ENCODE results near the gene MAGEA8.

MAGEA8 gene

GRCh38 chrX:149898554-149898953 is 17.6 kb downstream of the MAGEA8 start:
- DNase-seq (ENCODE audit: extremely low spot score): no peak
- POLR2A ChIA-PET: no interaction called here
- no peak for TF ChIP-seq CTCF (IDR thresholded peaks at IDR 0.05; ENCODE audit: control extremely low read depth, extremely low read depth, low read depth, missing control alignments)
- CTCF ChIA-PET: interaction anchor here (1.2 to 1.7 kb wide), 2 partner anchors 11 kb away, joined by 4 to 5 read pairs; no protein-coding TSS in a partner anchor

- ChIA-PET POLR2A (interaction anchor here (0.7 kb wide), 1 partner anchor 13 kb away, joined by 3 read pairs; no protein-coding TSS in a partner anchor), CTCF (interaction anchor here (0.6 to 1.8 kb wide), 3 partner anchors 32 to 105 kb away, joined by 3 to 6 read pairs (median 4); partner anchors contain the start of gene EOLA2)
- no peak for DNase-seq (ENCODE audit: extremely low spot score)
- no peak for TF ChIP-seq CTCF (IDR thresholded peaks at IDR 0.05; ENCODE audit: control extremely low read depth, extremely low read depth, low read depth, missing control alignments)
Measured at GRCh38 chrX:149903889-149904748, 23.1 kb downstream of the MAGEA8 start.

- DNase-seq (ENCODE audit: extremely low spot score): no peak
- CTCF ChIA-PET: interaction anchor here (1.2 kb wide), 1 partner anchor 40 kb away, joined by 3 read pairs; no protein-coding TSS in a partner anchor
- POLR2A ChIA-PET: no interaction called here
- TF ChIP-seq CTCF (IDR thresholded peaks at IDR 0.05; ENCODE audit: control extremely low read depth, extremely low read depth, low read depth, missing control alignments): no peak
Measured at GRCh38 chrX:149908308-149908707, 27.3 kb downstream of the MAGEA8 start.

- TF ChIP-seq CTCF (IDR thresholded peaks at IDR 0.05; ENCODE audit: control extremely low read depth, extremely low read depth, low read depth, missing control alignments): no peak
- no peak for DNase-seq (ENCODE audit: extremely low spot score)
- ChIA-PET POLR2A (no interaction called here), CTCF (interaction anchor here (1.2 kb wide), 1 partner anchor 40 kb away, joined by 3 read pairs; no protein-coding TSS in a partner anchor)
Measured at GRCh38 chrX:149908727-149909126, 27.7 kb downstream of the MAGEA8 start.

- DNase-seq (ENCODE audit: extremely low spot score): no peak
- CTCF ChIA-PET: interaction anchor here (0.7 to 1.5 kb wide), 3 partner anchors 10 to 39 kb away, joined by 3 to 5 read pairs (median 4); no protein-coding TSS in a partner anchor
- POLR2A ChIA-PET: no interaction called here
Measured at GRCh38 chrX:149909324-149910177, 28.6 kb downstream of the MAGEA8 start.

More at GRCh38 chrX:149909324-149910177, 28.6 kb downstream of the MAGEA8 start:
- no peak for TF ChIP-seq CTCF (IDR thresholded peaks at IDR 0.05; ENCODE audit: control extremely low read depth, extremely low read depth, low read depth, missing control alignments)
